Adipocyte (in vitro differentiated cells): ENCODE results near the gene G6PC1.
"Not testable (repeated sequence)": the region's sequence is repeated elsewhere in the genome, so short reads cannot be mapped to it uniquely, and the experiment has no call there.

Source experiments
- DNase-seq: peaks from one replicate; pipeline ENCODE4 v3.0.0-alpha.2; 2015; ENCODE audit warnings: low read depth
- H3K27me3 ChIP-seq: replicated peaks from 2 replicates; pipeline ENCODE4 v1.7.0; 2013; ENCODE audit warnings: mild to moderate bottlenecking, low read length, moderate library complexity; ENCODE audit not compliant: control insufficient read depth, insufficient read depth
- H3K36me3 ChIP-seq: 2 replicates; pipeline ENCODE4 v1.7.0; 2013; ENCODE audit warnings: low read length, mild to moderate bottlenecking, moderate library complexity; ENCODE audit not compliant: control insufficient read depth, insufficient read depth, severe bottlenecking
- H3K4me1 ChIP-seq: 2 replicates; pipeline ENCODE4 v1.7.0; 2013; ENCODE audit warnings: mild to moderate bottlenecking, low read length, moderate library complexity; ENCODE audit not compliant: control insufficient read depth, insufficient read depth
- H3K4me3 ChIP-seq: 2 replicates; pipeline ENCODE4 v1.7.0; 2013; ENCODE audit warnings: mild to moderate bottlenecking, low read length, moderate library complexity
- H3K9ac ChIP-seq: 2 replicates; pipeline ENCODE4 v1.7.0; 2013; ENCODE audit warnings: mild to moderate bottlenecking, low read length, moderate library complexity
- H3K9me3 ChIP-seq: 2 replicates; pipeline ENCODE4 v1.7.0; 2013; ENCODE audit warnings: mild to moderate bottlenecking, low read length, moderate library complexity; ENCODE audit not compliant: control insufficient read depth

Gene G6PC1

DNA sequence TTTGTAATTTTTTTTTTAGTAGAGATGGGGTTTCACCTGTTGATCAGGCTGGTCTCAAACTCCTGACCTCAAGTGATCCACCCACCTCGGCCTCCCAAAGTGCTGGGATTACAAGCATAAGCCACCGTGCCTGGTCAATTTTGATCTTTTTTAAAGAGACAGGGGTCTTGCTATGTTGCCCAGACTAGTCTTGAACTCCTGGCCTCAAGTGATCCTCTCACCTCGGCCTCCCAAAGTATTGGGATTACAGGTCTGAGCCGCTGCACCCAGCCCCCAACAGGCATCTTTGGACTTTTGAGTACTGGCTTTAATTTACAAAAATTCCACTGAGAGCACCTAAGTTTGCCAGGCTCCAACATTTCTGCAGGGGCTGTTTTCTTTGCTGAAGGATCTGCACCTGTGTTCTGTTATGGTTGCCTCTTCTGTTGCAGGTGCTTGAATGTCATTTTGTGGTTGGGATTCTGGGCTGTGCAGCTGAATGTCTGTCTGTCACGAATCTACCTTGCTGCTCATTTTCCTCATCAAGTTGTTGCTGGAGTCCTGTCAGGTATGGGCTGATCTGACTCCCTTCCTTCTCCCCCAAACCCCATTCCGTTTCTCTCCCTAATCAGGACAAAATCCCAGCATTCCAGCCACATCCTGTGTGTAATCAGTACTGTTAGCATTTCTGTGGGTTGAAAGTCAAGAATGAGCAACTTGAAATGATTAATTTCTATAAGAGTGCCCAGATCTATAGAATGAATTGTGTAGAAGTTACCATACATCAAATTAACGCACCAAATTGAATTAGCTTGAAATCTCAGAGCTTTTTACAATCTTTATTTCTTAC, 8.5 kb downstream of the G6PC1 start:
- Histone ChIP-seq H3K27me3 (peaks cover 26% of the 10 kb centered on the region), H3K36me3 (no peaks in the 10 kb centered on the region), H3K4me3 (no peak overlapping the region), H3K9ac (no peak overlapping the region), H3K9me3 (no peaks in the 10 kb centered on the region), H3K4me1 (peaks cover 26% of the 10 kb centered on the region)
- no peak for DNase-seq

DNA sequence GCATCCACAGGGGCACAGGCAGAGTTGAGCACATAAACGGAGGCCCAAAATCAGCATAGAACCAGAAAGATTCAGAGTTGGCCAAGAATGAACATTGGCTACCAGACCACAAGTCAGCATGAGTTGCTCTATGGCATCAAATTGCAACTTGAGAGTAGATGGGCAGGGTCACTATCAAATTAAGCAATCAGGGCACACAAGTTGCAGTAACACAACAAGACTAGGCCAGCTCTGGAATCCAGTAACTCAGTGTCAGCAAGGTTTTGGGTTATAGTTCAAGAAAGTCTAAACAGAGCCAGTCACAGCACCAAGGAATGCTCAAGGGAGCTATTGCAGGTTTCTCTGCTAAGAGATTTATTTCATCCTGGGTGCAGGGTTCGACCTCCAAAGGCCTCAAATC, 12.9 kb downstream of the G6PC1 start:
- Histone ChIP-seq H3K9ac (peak overlapping the region; percentile 53), H3K4me1 (peaks cover 32% of the 10 kb centered on the region), H3K9me3 (no peaks in the 10 kb centered on the region), H3K27me3 (peaks cover 21% of the 10 kb centered on the region), H3K36me3 (no peaks in the 10 kb centered on the region), H3K4me3 (no peak overlapping the region)
- DNase-seq = peak; percentile 56

DNA sequence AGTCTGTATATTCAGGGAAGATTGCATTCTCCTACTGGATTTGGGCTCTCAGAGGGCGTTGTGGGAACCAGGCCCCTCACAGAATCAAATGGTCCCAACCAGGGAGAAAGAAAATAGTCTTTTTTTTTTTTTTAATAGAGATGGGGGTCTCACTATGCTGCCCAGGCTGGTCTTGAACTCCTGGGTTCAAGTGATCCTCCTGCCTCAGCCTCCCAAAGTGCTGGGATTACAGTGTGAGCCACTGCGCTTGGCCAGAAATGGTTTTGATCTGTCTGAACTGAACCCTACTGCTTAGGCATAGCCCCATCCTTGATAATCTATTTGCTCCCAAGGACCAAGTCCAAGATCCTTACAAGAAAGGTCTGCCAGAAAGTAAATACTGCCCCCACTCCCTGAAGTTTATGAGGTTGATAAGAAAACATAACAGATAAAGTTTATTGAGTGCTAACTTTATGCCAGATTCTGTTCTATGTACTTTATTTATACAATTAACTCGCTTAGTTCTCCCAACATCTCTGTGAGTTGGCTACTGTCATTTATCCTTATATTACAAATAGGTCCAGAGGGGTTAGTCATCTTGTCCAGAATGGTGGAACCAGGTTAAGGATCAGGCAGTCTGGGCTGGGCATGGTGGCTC, 13.5 kb downstream of the G6PC1 start:
- Histone ChIP-seq H3K4me3 (no peak overlapping the region), H3K9me3 (no peaks in the 10 kb centered on the region), H3K27me3 (peaks cover 21% of the 10 kb centered on the region), H3K4me1 (peaks cover 37% of the 10 kb centered on the region), H3K9ac (peak overlapping the region; percentile 53), H3K36me3 (no peaks in the 10 kb centered on the region)
- no peak for DNase-seq

DNA sequence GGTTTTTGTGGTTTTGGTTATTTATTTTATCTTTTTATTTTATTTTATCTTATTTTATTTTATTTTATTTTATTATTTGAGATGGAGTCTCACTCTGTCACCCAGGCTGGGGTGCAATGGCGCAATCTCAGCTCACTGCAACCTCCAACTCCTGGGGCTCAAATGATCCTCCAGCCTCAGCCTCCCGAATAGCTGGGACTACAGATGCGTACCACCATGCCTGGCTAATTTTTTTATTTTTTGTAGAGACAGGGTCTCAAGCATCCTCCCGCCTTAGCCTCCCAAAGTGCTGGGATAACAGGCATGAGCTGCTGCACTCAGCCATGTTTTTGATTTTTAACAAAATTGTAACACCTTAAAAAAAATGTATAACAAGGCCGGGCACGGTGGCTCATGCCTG, 14.7 kb downstream of the G6PC1 start:
- not testable (repeated sequence) for H3K4me3 ChIP-seq, H3K36me3 ChIP-seq, H3K9me3 ChIP-seq, H3K9ac ChIP-seq, DNase-seq
- Histone ChIP-seq H3K27me3 (peaks cover 18% of the 10 kb centered on the region), H3K4me1 (peaks cover 43% of the 10 kb centered on the region)

DNA sequence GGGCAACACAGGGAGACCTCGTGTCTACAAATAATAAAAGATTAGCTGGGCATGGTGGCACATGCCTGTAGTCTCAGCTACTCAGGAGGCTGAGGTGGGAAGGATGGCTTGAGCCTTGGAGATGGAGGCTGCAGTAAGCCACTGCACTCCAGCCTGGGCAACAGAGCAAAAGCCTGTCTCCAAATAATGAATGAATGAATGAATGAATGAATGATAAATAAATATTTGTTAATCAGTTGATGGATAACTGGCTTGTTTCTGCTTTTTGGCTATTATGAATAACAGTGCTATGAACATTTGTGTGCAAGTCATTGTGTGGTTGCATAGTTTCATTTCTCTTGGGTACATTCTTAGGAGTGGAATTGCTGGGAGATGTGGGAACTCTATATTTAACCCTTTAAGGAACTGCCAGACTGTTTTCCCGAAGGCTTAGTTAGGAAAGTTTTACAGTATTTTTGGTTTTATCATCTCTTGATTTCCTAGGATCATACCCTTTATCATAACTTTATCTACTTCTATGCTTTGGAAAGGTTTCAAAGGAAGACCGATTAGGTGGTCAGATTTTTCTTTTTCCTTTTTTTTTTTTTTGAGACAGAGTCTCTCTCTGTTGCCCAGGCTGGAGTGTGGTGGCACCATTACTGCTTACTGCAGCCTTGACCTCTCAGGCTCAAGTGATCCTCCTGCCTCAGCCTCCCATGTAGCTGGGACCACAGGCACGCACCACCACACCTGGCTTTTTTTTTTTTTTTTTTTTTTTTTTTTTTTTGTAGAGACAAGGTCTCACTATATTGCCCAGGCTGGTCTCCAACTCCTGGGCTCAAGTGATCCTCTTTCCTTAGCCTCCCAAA, 16.0 kb downstream of the G6PC1 start:
- H3K27me3 ChIP-seq, DNase-seq, H3K36me3 ChIP-seq, H3K9ac ChIP-seq, H3K4me3 ChIP-seq, H3K9me3 ChIP-seq: not testable (repeated sequence)
- H3K4me1 ChIP-seq = peaks cover 44% of the 10 kb centered on the region

DNA sequence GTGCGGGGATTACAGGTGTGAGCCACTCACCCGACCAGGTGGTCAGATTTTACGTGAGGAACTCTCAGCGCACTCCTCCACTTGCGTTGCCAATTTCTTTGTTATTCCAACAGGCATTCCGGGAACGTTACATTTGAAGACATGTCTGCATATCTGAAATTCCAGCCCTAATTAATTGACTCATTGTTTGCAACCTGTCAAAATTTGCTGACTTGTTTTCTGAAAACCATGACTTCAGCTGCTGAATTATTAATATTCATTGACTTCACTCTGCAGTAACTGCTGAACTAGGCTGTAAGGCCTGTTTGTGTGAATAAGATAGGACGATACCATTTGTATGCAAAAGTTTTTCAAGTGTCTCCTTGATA, 16.6 kb downstream of the G6PC1 start:
- Histone ChIP-seq H3K9me3 (no peaks in the 10 kb centered on the region), H3K4me3 (no peak overlapping the region), H3K27me3 (no peaks in the 10 kb centered on the region), H3K9ac (no peak overlapping the region), H3K4me1 (peaks cover 42% of the 10 kb centered on the region), H3K36me3 (no peaks in the 10 kb centered on the region)
- no peak for DNase-seq

DNA sequence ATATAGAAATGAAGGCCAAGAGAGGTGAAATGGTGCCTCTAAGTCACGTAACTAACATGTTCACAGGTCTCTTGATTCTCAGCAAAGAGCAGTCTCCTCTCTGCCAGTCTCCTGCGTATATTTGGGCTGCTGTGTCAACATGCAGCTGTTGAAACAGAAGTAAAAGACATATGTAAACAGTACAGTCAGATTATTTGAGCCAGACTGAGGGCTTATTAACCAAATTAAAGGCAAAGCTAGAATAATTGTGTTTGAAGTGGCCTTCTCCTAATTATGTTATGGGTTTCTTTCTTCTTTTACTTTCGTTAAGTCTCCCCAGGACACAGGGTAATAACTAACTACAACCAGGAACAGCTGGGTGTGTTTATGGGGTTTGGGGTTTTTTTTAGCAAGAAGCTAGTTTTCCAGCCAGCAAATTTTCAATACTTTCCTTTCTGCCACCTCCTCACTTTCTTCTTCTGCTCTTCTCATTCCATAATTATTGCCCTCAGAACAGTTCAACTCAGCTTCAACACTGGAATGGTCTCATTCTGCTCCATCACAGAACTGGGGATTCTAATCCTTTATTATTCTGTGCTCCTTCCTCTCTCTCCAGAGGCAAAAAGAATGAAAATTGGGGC, 18.4 kb downstream of the G6PC1 start:
- H3K4me3 ChIP-seq = no peak overlapping the region
- H3K9me3 ChIP-seq = no peaks in the 10 kb centered on the region
- H3K9ac ChIP-seq = peak overlapping the region; percentile 19
- DNase-seq = no peak
- H3K27me3 ChIP-seq = no peaks in the 10 kb centered on the region
- H3K36me3 ChIP-seq = no peaks in the 10 kb centered on the region
- peaks cover 38% of the 10 kb centered on the region for H3K4me1 ChIP-seq

DNA sequence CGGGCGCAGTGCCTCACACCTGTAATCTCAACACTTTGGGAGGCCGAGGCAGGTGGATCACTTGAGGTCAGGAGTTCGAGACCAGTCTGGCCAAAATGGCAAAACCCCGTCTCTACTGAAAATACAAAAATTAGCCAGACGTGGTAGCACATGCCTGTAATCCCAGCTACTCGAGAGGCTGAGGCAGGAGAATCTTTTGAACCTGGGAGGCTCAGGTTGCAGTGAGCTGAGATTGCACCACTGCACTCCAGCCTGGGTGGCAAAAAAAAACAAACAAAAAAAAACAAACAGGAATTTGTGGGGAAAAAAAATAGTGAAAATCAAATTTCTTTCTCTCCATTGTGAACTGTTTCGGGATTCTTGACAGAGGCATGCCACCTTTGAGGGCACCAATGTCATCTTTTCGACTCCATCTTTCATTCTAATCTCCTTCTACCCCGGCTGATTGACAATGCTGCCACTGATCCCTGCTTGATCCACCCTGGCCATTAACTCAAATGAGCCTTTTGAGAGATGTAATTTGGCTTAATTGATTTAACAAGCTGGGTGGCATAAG, 19.0 kb downstream of the G6PC1 start:
- H3K9me3 ChIP-seq, H3K4me3 ChIP-seq, H3K36me3 ChIP-seq, DNase-seq, H3K9ac ChIP-seq, H3K27me3 ChIP-seq: not testable (repeated sequence)
- H3K4me1 ChIP-seq = peaks cover 32% of the 10 kb centered on the region

DNA sequence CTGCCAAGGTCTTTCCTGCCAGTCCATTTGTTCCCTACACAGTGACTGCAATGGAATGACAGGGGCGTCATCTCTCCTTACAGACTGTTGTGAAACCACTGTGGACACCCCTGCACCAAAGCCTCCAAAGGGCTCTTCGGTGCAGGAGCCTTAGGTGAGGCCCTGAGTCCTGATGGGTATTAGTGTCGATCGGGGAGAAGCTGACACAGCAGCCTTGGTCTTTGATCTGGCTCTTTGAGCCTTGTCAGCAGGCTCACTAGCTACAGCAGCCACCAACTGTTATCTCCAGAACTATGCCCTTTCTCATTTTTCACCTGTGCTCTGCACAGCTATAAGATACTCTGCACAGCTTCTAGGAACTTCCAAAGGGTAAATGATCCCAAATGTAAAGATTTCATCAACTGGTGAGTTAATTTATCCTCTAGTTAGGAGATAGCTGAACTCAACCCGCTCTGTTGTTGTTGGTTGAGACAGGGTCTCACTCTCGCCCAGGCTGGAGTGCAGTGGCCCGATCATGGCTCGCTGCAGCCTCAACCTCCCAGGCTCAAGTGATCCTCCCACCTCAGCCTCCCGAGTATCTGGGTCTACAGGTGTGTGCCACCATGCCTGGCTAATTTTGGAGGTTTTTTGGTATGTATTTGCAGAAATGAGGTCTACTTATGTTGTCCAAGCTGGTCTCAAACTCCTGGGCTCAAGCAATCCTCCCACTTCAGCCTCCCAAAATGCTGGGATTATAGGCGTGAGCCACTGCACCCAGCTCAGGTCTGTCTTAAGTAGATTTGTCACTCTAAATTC, 19.7 kb downstream of the G6PC1 start:
- DNase-seq = no peak

DNA sequence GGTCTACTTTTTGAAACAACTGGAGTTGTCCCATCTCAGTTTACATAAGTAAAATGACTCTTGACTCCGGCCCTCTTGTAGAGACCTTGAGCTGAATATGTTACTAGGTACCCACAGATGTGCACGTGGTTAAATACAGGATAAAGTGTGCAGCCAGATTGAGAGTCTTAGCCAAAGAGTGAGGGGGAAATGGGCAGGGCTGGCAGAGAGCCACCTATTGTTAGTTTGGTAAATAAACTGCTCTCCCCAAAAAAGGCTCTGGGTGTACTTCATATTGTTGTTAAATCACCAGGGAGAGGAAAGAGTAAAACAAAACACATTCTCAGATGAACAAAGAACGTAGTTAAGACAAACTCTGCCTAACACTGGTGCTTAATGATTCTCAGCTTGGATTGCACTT, 20.3 kb downstream of the G6PC1 start:
- H3K9me3 ChIP-seq = no peaks in the 10 kb centered on the region
- H3K9ac ChIP-seq = no peak overlapping the region
- H3K36me3 ChIP-seq = no peaks in the 10 kb centered on the region
- peaks cover 30% of the 10 kb centered on the region for H3K4me1 ChIP-seq
- no peak for DNase-seq
- H3K27me3 ChIP-seq = no peaks in the 10 kb centered on the region
- no peak overlapping the region for H3K4me3 ChIP-seq

More for the DNA sequence above, 19.7 kb downstream of the G6PC1 start:
- no peaks in the 10 kb centered on the region for H3K36me3 ChIP-seq
- H3K9ac ChIP-seq = no peak overlapping the region
- H3K27me3 ChIP-seq = no peaks in the 10 kb centered on the region
- peaks cover 30% of the 10 kb centered on the region for H3K4me1 ChIP-seq
- H3K4me3 ChIP-seq = no peak overlapping the region
- H3K9me3 ChIP-seq = no peaks in the 10 kb centered on the region
